ENCODE measurements around the gene HOGA1.
A peak's percentile ranks its signal among the peaks of the same experiment; 100 is the strongest.

Gene HOGA1

GRCh38 chr10:97577701-97578100, 6.5 kb upstream of the HOGA1 start:
- DNase-seq (ENCODE audit: low read depth) = no peak
- H3K4me3 ChIP-seq (ENCODE audit: low read length) = no peak overlapping the region
- no peak for TF ChIP-seq CTCF (conservative IDR thresholded peaks at IDR 0.05; ENCODE audit: low read depth, low read length)

- TF ChIP-seq CTCF (conservative IDR thresholded peaks at IDR 0.05; ENCODE audit: low read depth, low read length) = no peak
- peak overlapping the region; percentile 8 for H3K4me3 ChIP-seq (ENCODE audit: low read length)
- DNase-seq (ENCODE audit: low read depth) = no peak
Observed at GRCh38 chr10:97578171-97578844, 5.9 kb upstream of the HOGA1 start.

GRCh38 chr10:97580421-97581367, 3.5 kb upstream of the HOGA1 start:
- no peak overlapping the region for H3K4me3 ChIP-seq (ENCODE audit: low read length)
- TF ChIP-seq CTCF (conservative IDR thresholded peaks at IDR 0.05; ENCODE audit: low read depth, low read length) = no peak
- no peak for DNase-seq (ENCODE audit: low read depth)

- DNase-seq (ENCODE audit: low read depth) = no peak
- H3K4me3 ChIP-seq (ENCODE audit: low read length) = no peak overlapping the region
- no peak for TF ChIP-seq CTCF (conservative IDR thresholded peaks at IDR 0.05; ENCODE audit: low read depth, low read length)
Observed at GRCh38 chr10:97582169-97582568, 2.0 kb upstream of the HOGA1 start.

GRCh38 chr10:97583476-97583875, 713 bp upstream of the HOGA1 start:
- no peak for TF ChIP-seq CTCF (conservative IDR thresholded peaks at IDR 0.05; ENCODE audit: low read depth, low read length)
- H3K4me3 ChIP-seq (ENCODE audit: low read length) = no peak overlapping the region
- no peak for DNase-seq (ENCODE audit: low read depth)

- H3K4me3 ChIP-seq (ENCODE audit: low read length) = no peak overlapping the region
- DNase-seq (ENCODE audit: low read depth) = no peak
- no peak for TF ChIP-seq CTCF (conservative IDR thresholded peaks at IDR 0.05; ENCODE audit: low read depth, low read length)
Observed at GRCh38 chr10:97584798-97585438, 729 bp downstream of the HOGA1 start.

All from retinal pigment epithelial cell (primary cell).